Chondrocyte (in vitro differentiated cells): ENCODE data around the gene PCNX2. TPM values are rescaled to one million over a fixed set of nuclear protein-coding genes. Genes with fewer than 3 reads are reported as not detected.
"Not testable (repeated sequence)": the region's sequence is repeated elsewhere in the genome, so short reads cannot be mapped to it uniquely, and the experiment has no call there.

Experiments
- DNase-seq: peaks from one replicate; pipeline ENCODE4 v3.0.0; 2021; ENCODE audit warnings: mixed read lengths, low spot score
- H3K27ac Mint-ChIP-seq: one replicate; pipeline ENCODE4 v1.8.0; 2021; ENCODE audit warnings: mild to moderate bottlenecking, moderate library complexity, mixed read lengths; ENCODE audit not compliant: unreplicated experiment
- H3K27me3 Mint-ChIP-seq: 2 replicates; pipeline ENCODE4 v1.8.0; 2021; ENCODE audit warnings: low read depth, mixed read lengths
- H3K36me3 Mint-ChIP-seq: 2 replicates; pipeline ENCODE4 v1.8.0; 2021; ENCODE audit warnings: low read depth, mixed read lengths
- H3K4me1 Mint-ChIP-seq: 2 replicates; pipeline ENCODE4 v1.8.0; 2021; ENCODE audit warnings: low read depth, mild to moderate bottlenecking, mixed read lengths
- H3K4me3 Mint-ChIP-seq: one replicate; pipeline ENCODE4 v1.8.0; 2021; ENCODE audit warnings: mild to moderate bottlenecking, moderate library complexity, mixed read lengths; ENCODE audit not compliant: unreplicated experiment
- H3K9me3 Mint-ChIP-seq: 2 replicates; pipeline ENCODE4 v1.8.0; 2021; ENCODE audit warnings: low read depth, mixed read lengths
- CTCF ChIP-seq: fragments of 200-600 bp; sonication (generic); IDR thresholded peaks from 2 replicates; pipeline ENCODE4 v1.5.0; 2021; ENCODE audit warnings: antibody characterized with exemption, mild to moderate bottlenecking, moderate library complexity
- total RNA-seq: library from RNA; stranded (reverse); gene quantifications from 3 replicates; pipeline ENCODE4 v1.2.1, GENCODE V29; 2021

PCNX2 gene
- total RNA-seq, 1 donor from 2014 or later = 9.5 TPM

- H3K27me3 Mint-ChIP-seq = no peaks in the 10 kb centered on the region
- H3K27ac Mint-ChIP-seq = no peak overlapping the region
- no peaks in the 10 kb centered on the region for H3K9me3 Mint-ChIP-seq
- peaks cover 2% of the 10 kb centered on the region for H3K36me3 Mint-ChIP-seq
- peaks cover 46% of the 10 kb centered on the region for H3K4me1 Mint-ChIP-seq
- no peak overlapping the region for H3K4me3 Mint-ChIP-seq
- no peak for DNase-seq
- TF ChIP-seq CTCF = no peak
Measured at GRCh38 chr1:233109096-233109495, 186.4 kb downstream of the PCNX2 start.

DNA sequence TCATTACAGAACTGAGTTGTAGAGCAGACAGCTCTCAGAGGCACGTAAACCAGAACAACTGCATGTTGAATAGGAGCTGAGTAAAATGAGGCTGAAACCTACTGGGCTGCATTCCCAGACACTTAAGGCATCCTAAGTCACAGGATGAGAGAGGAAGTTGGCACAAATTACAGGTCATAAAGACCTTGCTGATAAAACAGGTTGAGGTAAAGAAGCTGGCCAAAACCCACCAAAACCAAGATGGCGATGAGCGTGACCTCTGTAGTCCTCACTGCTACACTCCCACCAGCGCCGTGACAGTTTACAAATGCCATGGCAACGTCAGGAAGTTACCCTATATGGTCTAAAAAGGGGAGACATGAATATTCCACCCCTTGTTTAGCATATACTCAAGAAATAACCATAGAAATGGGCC, 187.8 kb downstream of the PCNX2 start:
- Mint-ChIP-seq H3K27ac (peak overlapping the region; percentile 82), H3K4me1 (peaks cover 32% of the 10 kb centered on the region)
- DNase-seq, H3K27me3 Mint-ChIP-seq, H3K9me3 Mint-ChIP-seq, H3K36me3 Mint-ChIP-seq, H3K4me3 Mint-ChIP-seq: not testable (repeated sequence)

- DNase-seq = no peak
- Mint-ChIP-seq H3K4me3 (no peak overlapping the region), H3K27me3 (no peaks in the 10 kb centered on the region), H3K4me1 (peaks cover 27% of the 10 kb centered on the region), H3K36me3 (peaks cover 4% of the 10 kb centered on the region), H3K27ac (peak overlapping the region; percentile 82), H3K9me3 (no peaks in the 10 kb centered on the region)
- TF ChIP-seq CTCF = no peak
Measured at GRCh38 chr1:233107130-233107660, 188.3 kb downstream of the PCNX2 start.

DNA sequence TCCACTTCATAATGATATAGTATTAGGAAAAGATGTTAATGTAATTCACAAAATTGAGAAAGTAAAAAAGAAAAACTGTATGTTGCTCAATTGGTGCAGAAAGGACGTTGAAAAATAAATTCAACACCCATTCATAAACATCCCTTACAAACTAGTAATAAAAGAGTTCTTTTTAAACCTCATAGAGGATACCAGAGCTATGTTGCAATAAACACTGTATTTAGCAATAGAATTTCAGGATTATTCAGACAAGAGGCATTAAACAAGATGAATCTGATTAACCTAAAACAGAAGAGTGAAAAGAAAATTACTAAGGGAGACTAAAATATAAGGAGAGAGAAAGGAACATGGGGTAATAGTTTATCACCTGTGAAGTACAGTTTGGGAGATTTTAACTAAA, 190.3 kb downstream of the PCNX2 start:
- Mint-ChIP-seq H3K9me3 (no peaks in the 10 kb centered on the region), H3K27ac (no peak overlapping the region), H3K4me1 (peaks cover 20% of the 10 kb centered on the region), H3K27me3 (no peaks in the 10 kb centered on the region), H3K36me3 (peaks cover 4% of the 10 kb centered on the region), H3K4me3 (no peak overlapping the region)
- no peak for TF ChIP-seq CTCF
- DNase-seq = no peak

GRCh38 chr1:233102341-233102740, 193.2 kb downstream of the PCNX2 start:
- no peak overlapping the region for H3K4me3 Mint-ChIP-seq
- H3K4me1 Mint-ChIP-seq = peaks cover 12% of the 10 kb centered on the region
- peaks cover 2% of the 10 kb centered on the region for H3K36me3 Mint-ChIP-seq
- no peak overlapping the region for H3K27ac Mint-ChIP-seq
- no peaks in the 10 kb centered on the region for H3K27me3 Mint-ChIP-seq
- DNase-seq = no peak
- TF ChIP-seq CTCF = no peak
- H3K9me3 Mint-ChIP-seq = no peaks in the 10 kb centered on the region

GRCh38 chr1:233097959-233098580, 197.5 kb downstream of the PCNX2 start:
- Mint-ChIP-seq H3K4me3 (no peak overlapping the region), H3K4me1 (no peaks in the 10 kb centered on the region), H3K9me3 (peaks cover 2% of the 10 kb centered on the region), H3K27me3 (no peaks in the 10 kb centered on the region), H3K36me3 (peaks cover 4% of the 10 kb centered on the region), H3K27ac (no peak overlapping the region)
- TF ChIP-seq CTCF = no peak
- no peak for DNase-seq
